GM18511 (cell line): ENCODE measurements around the gene LRP1B.

Experiments used
- ATAC-seq: cut with Tn5 transposase; IDR thresholded peaks from one replicate; pipeline ENCODE4 v1.9.1; 2021; ENCODE audit warnings: mild to moderate bottlenecking, moderate library complexity; ENCODE audit not compliant: unreplicated experiment

The LRP1B gene

DNA sequence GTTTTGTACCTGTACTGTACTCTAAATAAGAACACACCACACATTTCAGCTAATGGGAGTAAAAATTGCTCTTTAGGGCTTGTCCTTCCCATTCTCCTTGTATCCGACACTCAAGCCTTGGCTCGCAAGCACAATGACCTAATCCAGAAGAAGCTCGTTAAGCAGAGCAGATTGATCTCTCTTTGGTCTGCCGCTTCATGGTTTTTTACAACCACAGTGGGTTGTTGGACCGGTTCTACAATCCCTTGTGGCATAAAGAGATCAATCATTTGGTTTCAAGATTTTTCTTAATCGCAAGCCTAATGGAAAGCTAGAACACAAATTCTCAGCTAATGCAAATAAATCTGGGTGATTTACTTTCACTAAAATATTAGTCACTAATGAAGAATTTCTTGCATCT lies 662.1 kb downstream of the LRP1B start:
- no peak for ATAC-seq

- ATAC-seq: no peak
These were observed 663.5 kb downstream of the LRP1B start for GRCh38 chr2:141467331-141467730.

GRCh38 chr2:141464995-141465394 lies 665.8 kb downstream of the LRP1B start:
- no peak for ATAC-seq

GRCh38 chr2:141458351-141458750 lies 672.5 kb downstream of the LRP1B start:
- ATAC-seq: no peak

GRCh38 chr2:141455877-141456276 lies 674.9 kb downstream of the LRP1B start:
- ATAC-seq: no peak

GRCh38 chr2:141455211-141455826 lies 675.5 kb downstream of the LRP1B start:
- ATAC-seq: no peak

GRCh38 chr2:141440072-141440635 lies 690.7 kb downstream of the LRP1B start:
- no peak for ATAC-seq

GRCh38 chr2:141439524-141439923 lies 691.3 kb downstream of the LRP1B start:
- no peak for ATAC-seq

GRCh38 chr2:141438536-141438935 lies 692.3 kb downstream of the LRP1B start:
- no peak for ATAC-seq

- no peak for ATAC-seq
These were observed 693.3 kb downstream of the LRP1B start for GRCh38 chr2:141437521-141437920.

GRCh38 chr2:141423124-141423523 lies 707.7 kb downstream of the LRP1B start:
- no peak for ATAC-seq

- ATAC-seq: no peak
These were observed 713.5 kb downstream of the LRP1B start for GRCh38 chr2:141417246-141417797.

- no peak for ATAC-seq
These were observed 719.4 kb downstream of the LRP1B start for GRCh38 chr2:141411419-141411818.

DNA sequence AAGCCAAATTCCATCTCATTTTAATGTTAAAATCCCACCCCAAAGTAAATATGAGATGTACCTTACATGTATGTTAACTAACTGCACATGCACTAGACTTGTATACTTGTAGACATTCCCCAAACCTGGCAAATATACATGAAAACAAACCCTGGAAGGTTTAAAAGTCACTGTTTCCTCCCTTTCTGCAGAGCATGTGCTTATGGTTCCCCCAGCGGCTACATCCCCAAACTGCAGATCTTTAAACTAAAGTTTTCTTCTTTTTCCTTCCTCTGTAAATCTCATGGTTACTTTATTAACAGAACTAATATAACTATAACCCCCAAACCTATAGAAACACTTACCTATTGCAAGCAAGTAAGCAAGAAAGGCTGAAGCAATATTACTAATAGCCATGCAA lies 731.5 kb downstream of the LRP1B start:
- no peak for ATAC-seq

GRCh38 chr2:141393214-141393545 lies 737.6 kb downstream of the LRP1B start:
- ATAC-seq: no peak

GRCh38 chr2:141392517-141393213 lies 738.2 kb downstream of the LRP1B start:
- ATAC-seq: no peak

GRCh38 chr2:141386168-141386567 lies 744.6 kb downstream of the LRP1B start:
- ATAC-seq: no peak

GRCh38 chr2:141384676-141385075 lies 746.1 kb downstream of the LRP1B start:
- ATAC-seq: no peak

DNA sequence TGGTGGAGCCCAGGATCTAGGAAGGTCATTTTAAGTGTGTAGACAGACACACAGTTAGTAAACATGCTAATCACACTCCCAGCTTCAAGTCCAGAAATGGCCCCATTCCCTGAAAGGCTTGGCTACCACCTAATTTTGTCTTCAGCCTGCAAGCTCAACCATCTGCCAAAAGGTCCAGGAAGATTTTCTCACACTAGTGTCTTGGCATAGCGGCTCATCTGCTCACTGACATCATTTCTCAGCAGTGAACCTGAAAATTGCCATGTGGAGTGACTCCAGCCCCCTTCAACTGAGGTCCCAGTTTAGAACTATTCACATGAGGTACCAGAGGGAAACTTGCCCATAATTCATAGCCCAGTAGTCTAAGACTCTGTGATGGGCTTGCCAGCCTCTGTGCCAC lies 748.9 kb downstream of the LRP1B start:
- no peak for ATAC-seq

DNA sequence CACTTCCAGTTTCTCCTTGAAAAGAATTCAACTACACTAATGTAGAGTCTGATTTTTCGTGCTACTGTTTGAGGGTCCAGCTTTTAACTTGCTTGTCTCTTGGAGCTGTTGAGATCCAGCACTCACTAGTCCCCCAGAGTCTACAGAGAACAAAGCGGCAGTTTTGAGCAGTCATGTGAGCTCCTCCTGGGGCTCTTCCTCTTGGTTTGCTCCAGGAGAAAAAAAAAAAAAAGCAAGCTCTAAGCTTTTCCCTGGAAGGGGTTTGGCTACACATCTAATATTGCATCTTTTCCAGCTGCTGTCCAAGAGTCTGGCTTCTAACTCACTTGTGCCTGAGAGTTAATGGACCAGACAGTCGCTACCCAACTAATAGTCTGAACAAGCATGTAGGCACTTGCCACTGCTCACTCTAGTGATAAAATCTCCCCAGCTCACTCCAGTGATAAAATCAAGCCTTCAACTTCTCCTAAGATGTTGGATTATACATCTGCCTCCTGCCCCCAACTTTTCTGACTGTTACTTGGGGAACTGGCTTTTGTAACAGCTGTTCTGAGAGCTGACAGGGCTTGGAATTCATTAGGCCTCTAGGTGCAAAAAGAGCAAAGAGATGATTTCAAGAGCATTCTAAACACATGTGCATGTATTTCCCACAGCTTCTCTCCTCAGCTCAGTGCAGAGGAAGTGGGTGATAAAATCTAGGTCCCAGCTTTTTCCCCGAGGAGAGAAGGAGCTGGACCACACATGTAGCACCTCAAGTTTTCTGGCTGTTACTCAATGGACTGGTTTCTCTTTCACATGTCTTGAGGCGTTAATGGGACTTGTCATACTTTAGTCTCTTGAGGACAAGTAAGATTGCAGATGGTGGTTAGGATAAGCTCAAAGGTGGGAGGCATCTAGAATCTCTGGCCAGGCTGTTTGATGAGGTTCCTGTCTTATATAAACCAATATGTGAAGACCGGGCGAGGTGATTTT lies 750.5 kb downstream of the LRP1B start:
- no peak for ATAC-seq

DNA sequence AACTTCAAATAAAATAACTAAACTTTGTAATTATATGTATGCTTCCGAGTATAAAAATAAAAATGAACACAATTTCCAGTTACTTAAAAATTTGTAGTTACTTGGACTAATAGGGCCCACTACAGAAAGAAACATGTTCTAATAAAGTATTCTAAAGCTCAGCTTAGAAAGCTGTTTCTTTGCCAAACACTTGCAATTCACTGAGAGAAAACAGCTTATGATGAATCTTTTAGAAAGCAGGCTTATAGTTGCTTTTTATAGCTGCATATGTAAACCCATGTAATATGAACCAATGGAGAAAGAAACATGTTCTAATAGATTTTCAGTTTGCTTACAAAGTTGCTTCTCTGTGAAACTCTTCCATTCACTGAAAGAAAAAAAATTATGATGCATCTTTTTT lies 766.0 kb downstream of the LRP1B start:
- no peak for ATAC-seq
